Measurements from ENCODE around the gene CRYBB1.

Gene CRYBB1

GRCh38 chr22:26606611-26607010 lies 11.2 kb downstream of the CRYBB1 start:
- DNase-seq (ENCODE audit: low read depth, low spot score), result no peak

- DNase-seq (ENCODE audit: low read depth, low spot score), result no peak
Measured at GRCh38 chr22:26604368-26604767, 13.5 kb downstream of the CRYBB1 start.

GRCh38 chr22:26602127-26602526 lies 15.7 kb downstream of the CRYBB1 start:
- DNase-seq (ENCODE audit: low read depth, low spot score), result no peak

GRCh38 chr22:26601726-26602125 lies 16.1 kb downstream of the CRYBB1 start:
- DNase-seq (ENCODE audit: low read depth, low spot score), result no peak

- DNase-seq (ENCODE audit: low read depth, low spot score), result no peak
Measured at GRCh38 chr22:26599505-26599904, 18.3 kb downstream of the CRYBB1 start.

- no peak for DNase-seq (ENCODE audit: low read depth, low spot score)
Measured at GRCh38 chr22:26597480-26597879, 20.3 kb downstream of the CRYBB1 start.

- no peak for DNase-seq (ENCODE audit: low read depth, low spot score)
Measured at GRCh38 chr22:26597026-26597425, 20.8 kb downstream of the CRYBB1 start.

GRCh38 chr22:26593763-26594162 lies 24.1 kb downstream of the CRYBB1 start:
- no peak for DNase-seq (ENCODE audit: low read depth, low spot score)

GRCh38 chr22:26592421-26592891 lies 25.4 kb downstream of the CRYBB1 start:
- DNase-seq (ENCODE audit: low read depth, low spot score), result no peak

- DNase-seq (ENCODE audit: low read depth, low spot score), result peak; percentile 29
Measured at GRCh38 chr22:26589845-26590736, 27.7 kb downstream of the CRYBB1 start, which contains the start of gene TPST2. TPST2 (minus strand) TSS chr22:26590132; CDS start chr22:26541630, 48,502 bp downstream.

GRCh38 chr22:26589367-26589844 lies 28.4 kb downstream of the CRYBB1 start:
- no peak for DNase-seq (ENCODE audit: low read depth, low spot score)

- no peak for DNase-seq (ENCODE audit: low read depth, low spot score)
Measured at GRCh38 chr22:26588729-26589366, 29.0 kb downstream of the CRYBB1 start.

- no peak for DNase-seq (ENCODE audit: low read depth, low spot score)
Measured at GRCh38 chr22:26587991-26588613, 29.7 kb downstream of the CRYBB1 start.

GRCh38 chr22:26586556-26587325 lies 31.1 kb downstream of the CRYBB1 start:
- no peak for DNase-seq (ENCODE audit: low read depth, low spot score)

GRCh38 chr22:26585104-26585790 lies 32.6 kb downstream of the CRYBB1 start:
- no peak for DNase-seq (ENCODE audit: low read depth, low spot score)

GRCh38 chr22:26584010-26584409 lies 33.8 kb downstream of the CRYBB1 start:
- no peak for DNase-seq (ENCODE audit: low read depth, low spot score)

- DNase-seq (ENCODE audit: low read depth, low spot score), result no peak
Measured at GRCh38 chr22:26581633-26582168, 36.1 kb downstream of the CRYBB1 start.

GRCh38 chr22:26581026-26581425 lies 36.8 kb downstream of the CRYBB1 start:
- no peak for DNase-seq (ENCODE audit: low read depth, low spot score)

GRCh38 chr22:26580240-26580962 lies 37.4 kb downstream of the CRYBB1 start:
- no peak for DNase-seq (ENCODE audit: low read depth, low spot score)

Measured in smooth muscle cell of the brain vasculature (primary cell).